HCT116 (cell line): ENCODE results near the gene RBM44. TPM values are rescaled to one million over a fixed set of nuclear protein-coding genes. Genes with fewer than 3 reads are reported as not detected.

Experiments
- ATAC-seq: fragments of 200-7000 bp; cut with Tn5 transposase; 2 replicates; pipeline ENCODE4 v1.9.1; 2020; ENCODE audit warnings: mild to moderate bottlenecking, moderate library complexity
- BruUV-seq: library from RNA; stranded (reverse); fragments of 400-500 nt; replicated peaks from 2 replicates; lab custom pipeline; 2021; lab: Mats Ljungman, UMichigan
- CTCF ChIA-PET: fragments of 300-600 bp; sonication (Branson Sonifier 250); formaldehyde crosslinking; loops from one replicate; lab custom pipeline; 2021; ENCODE audit warnings: antibody characterized with exemption; lab: Charles Lee
- POLR2A ChIA-PET: fragments of 300-600, 350-600 bp; sonication (Branson Sonifier 250); formaldehyde crosslinking; loops from one replicate; lab custom pipeline; 2021; ENCODE audit warnings: antibody characterized with exemption; lab: Charles Lee
- RAD21 ChIA-PET, 2 experiments: fragments of 300-600 bp; sonication (Branson Sonifier 250); formaldehyde crosslinking; loops; one replicate each; lab custom pipeline; 2023; ENCODE audit warnings: low total read pairs in 2 of 2; ENCODE audit not compliant: uncharacterized antibody in 2 of 2, unreplicated experiment in 2 of 2, low non-redundant PET in 1 of 2; lab: Charles Lee
- DNase-seq: peaks from one replicate; pipeline ENCODE4 v3.0.0-alpha.2; 2010; ENCODE audit warnings: low read depth, low spot score
- H2AFZ ChIP-seq: fragments of 200-600 bp; shearing (Covaris generic), sonication (generic); 2 replicates; pipeline ENCODE4 v1.6.1; 2017; ENCODE audit warnings: low read depth, mixed run types, mixed read lengths, antibody characterized with exemption, low read length; ENCODE audit not compliant: poor library complexity, severe bottlenecking
- H3K27ac ChIP-seq: 2 replicates; pipeline ENCODE4 v1.5.1; 2012; ENCODE audit warnings: low read depth, low read length
- H3K27me3 ChIP-seq: fragments of 200-600 bp; sonication (generic); 2 replicates; pipeline ENCODE4 v1.6.1; 2016; ENCODE audit warnings: mixed run types, low read length, mixed read lengths; ENCODE audit not compliant: insufficient read depth
- H3K36me3 ChIP-seq, 2 experiments: fragments of 200-500 bp in 1 of 2; fragments of 200-600 bp in 1 of 2; sonication (Bioruptor generic) in 1 of 2; sonication (generic) in 1 of 2; 2 replicates each; pipeline versions ENCODE4 v1.5.1 to v1.6.1; 2014 to 2016; ENCODE audit warnings: low read length in 2 of 2, inconsistent platforms in 1 of 2, mixed read lengths in 1 of 2, mixed run types in 1 of 2; ENCODE audit not compliant: insufficient read depth in 2 of 2, control insufficient read depth in 1 of 2
- H3K4me1 ChIP-seq, 2 experiments: fragments of 200-600 bp in 1 of 2; sonication (generic) in 1 of 2; 2 replicates each; pipeline versions ENCODE4 v1.5.1 to v1.6.1; 2012 to 2017; ENCODE audit warnings: low read length in 2 of 2, inconsistent platforms in 1 of 2, mild to moderate bottlenecking in 1 of 2, mixed read lengths in 1 of 2, mixed run types in 1 of 2, moderate library complexity in 1 of 2; ENCODE audit not compliant: insufficient read depth in 2 of 2, control insufficient read depth in 1 of 2
- H3K4me2 ChIP-seq: fragments of 200-600 bp; sonication (generic); 2 replicates; pipeline ENCODE4 v1.6.1; 2017; ENCODE audit warnings: mixed run types, low read length, mixed read lengths
- H3K4me3 ChIP-seq, 2 experiments: fragments of 200-600 bp in 1 of 2; sonication (generic) in 1 of 2; replicated peaks in 1 of 2; 2 replicates each; pipeline ENCODE4 v1.5.1; 2011 to 2016; ENCODE audit warnings: low read length in 2 of 2, control low read depth in 1 of 2, low read depth in 1 of 2, mild to moderate bottlenecking in 1 of 2, mixed read lengths in 1 of 2, mixed run types in 1 of 2
- H3K79me2 ChIP-seq: fragments of 200-600 bp; sonication (generic); 2 replicates; pipeline ENCODE4 v1.6.1; 2017; ENCODE audit warnings: mild to moderate bottlenecking, mixed run types, low read length, moderate library complexity, mixed read lengths; ENCODE audit not compliant: insufficient read depth
- H3K9ac ChIP-seq: fragments of 200-600 bp; sonication (generic); 2 replicates; pipeline ENCODE4 v1.6.1; 2016; ENCODE audit warnings: low read length, mixed read lengths
- H3K9me2 ChIP-seq: fragments of 200-600 bp; sonication (generic), shearing (Covaris generic); 2 replicates; pipeline ENCODE4 v1.6.1; 2017; ENCODE audit warnings: mixed run types, mild to moderate bottlenecking, moderate library complexity; ENCODE audit not compliant: insufficient read depth
- H3K9me3 ChIP-seq, 2 experiments: fragments of 200-500 bp in 1 of 2; fragments of 200-600 bp in 1 of 2; sonication (Bioruptor generic) in 1 of 2; sonication (generic) in 1 of 2; 2 replicates each; pipeline ENCODE4 v1.6.1; 2014 to 2017; ENCODE audit warnings: low read length in 2 of 2, mixed read lengths in 2 of 2, inconsistent platforms in 1 of 2, low read depth in 1 of 2, mild to moderate bottlenecking in 1 of 2, mixed run types in 1 of 2, moderate library complexity in 1 of 2; ENCODE audit not compliant: control insufficient read depth in 1 of 2, insufficient read depth in 1 of 2
- H4K20me1 ChIP-seq: fragments of 200-600 bp; sonication (generic), shearing (Covaris generic); 2 replicates; pipeline ENCODE4 v1.6.1; 2017; ENCODE audit warnings: mixed run types, mild to moderate bottlenecking, moderate library complexity; ENCODE audit not compliant: insufficient read depth
- ATF3 ChIP-seq: IDR thresholded peaks from 2 replicates; pipeline ENCODE4 v1.6.1; 2012
- CBX3 ChIP-seq: IDR thresholded peaks from 2 replicates; pipeline ENCODE4 v1.6.1; 2012; ENCODE audit warnings: low read depth
- CEBPB ChIP-seq: IDR thresholded peaks from 2 replicates; pipeline ENCODE4 v1.6.1; 2012; ENCODE audit warnings: low read depth
- EZH2 ChIP-seq: fragments of 200-600 bp; sonication (generic); IDR thresholded peaks from 2 replicates; pipeline ENCODE4 v1.6.1; 2017; ENCODE audit warnings: antibody characterized with exemption, mixed run types
- FOSL1 ChIP-seq: IDR thresholded peaks from 2 replicates; pipeline ENCODE4 v1.6.1; 2012; ENCODE audit warnings: low read depth
- YY1 ChIP-seq: IDR thresholded peaks from 2 replicates; pipeline ENCODE4 v1.6.1; 2011; ENCODE audit warnings: low read length, low read depth, moderate library complexity, mild to moderate bottlenecking; ENCODE audit not compliant: insufficient replicate concordance; ENCODE audit errors: extremely low read depth
- ZBTB33 ChIP-seq: IDR thresholded peaks from 2 replicates; pipeline ENCODE4 v1.6.1; 2011; ENCODE audit warnings: mild to moderate bottlenecking, low read length, moderate library complexity; ENCODE audit not compliant: insufficient replicate concordance; ENCODE audit errors: extremely low read depth
- intact Hi-C: fragments of 100-400 bp; cut with micrococcal nuclease; formaldehyde crosslinking; loops from 2 replicates; pipeline ENCODE4 v1.10.0; 2022
- total RNA-seq: library from RNA; stranded (reverse); gene quantifications from one replicate; pipeline ENCODE4 v1.2.1, GENCODE V29; 2021; ENCODE audit not compliant: unreplicated experiment

Gene RBM44
- total RNA-seq, 1 experiment from 2014 or later: 0.54 TPM

- POLR2A ChIA-PET: no interaction called here
- H3K4me2 ChIP-seq: peak overlapping the region; percentile 66
Observed at GRCh38 chr2:237875256-237876060, 76.9 kb downstream of the RBM44 start.

GRCh38 chr2:237876061-237876526 is 77.5 kb downstream of the RBM44 start:
- no peaks in the 10 kb centered on the region for H4K20me1 ChIP-seq
- no peaks in the 10 kb centered on the region for H3K9me2 ChIP-seq
- H3K4me2 ChIP-seq: no peak overlapping the region
- POLR2A ChIA-PET: no interaction called here
- no peak overlapping the region for H3K4me3 ChIP-seq
- no peak for DNase-seq
- no peak overlapping the region for H3K9ac ChIP-seq
- H3K4me1 ChIP-seq: peaks cover 12 to 27% of the 10 kb centered on the region in 2 experiments
- H3K36me3 ChIP-seq: no peaks in the 10 kb centered on the region
- CTCF ChIA-PET: no interaction called here
- 0 out of 2 replicates have a peak, but pooled peaks cover under 1% of the 10 kb centered on the region for H3K79me2 ChIP-seq
- no peak for TF ChIP-seq CBX3
- TF ChIP-seq CEBPB: no peak
- no peak for TF ChIP-seq EZH2
- no peak for TF ChIP-seq ZBTB33
- TF ChIP-seq FOSL1: no peak
- no peak overlapping the region for H3K27ac ChIP-seq
- no peak for ATAC-seq
- H2AFZ ChIP-seq: no peak overlapping the region
- H3K9me3 ChIP-seq: no peaks in the 10 kb centered on the region
- RAD21 ChIA-PET: no interaction called here
- no peaks in the 10 kb centered on the region for H3K27me3 ChIP-seq
- intact Hi-C loops: no loop called here
- no TSS peak for BruUV-seq

More at GRCh38 chr2:237875256-237876060, 76.9 kb downstream of the RBM44 start:
- TF ChIP-seq YY1 (no peak), ATF3 (no peak), CEBPB (no peak)
- H3K9me3 ChIP-seq: no peaks in the 10 kb centered on the region
- BruUV-seq: no TSS peak
- H3K36me3 ChIP-seq: no peaks in the 10 kb centered on the region
- H2AFZ ChIP-seq: no peak overlapping the region
- H3K9me2 ChIP-seq: no peaks in the 10 kb centered on the region
- H3K27me3 ChIP-seq: no peaks in the 10 kb centered on the region
- RAD21 ChIA-PET: no interaction called here
- H3K4me3 ChIP-seq: no peak overlapping the region
- peaks cover 12 to 27% of the 10 kb centered on the region in 2 experiments for H3K4me1 ChIP-seq
- H4K20me1 ChIP-seq: no peaks in the 10 kb centered on the region
- CTCF ChIA-PET: no interaction called here
- intact Hi-C loops: no loop called here
- H3K27ac ChIP-seq: no peak overlapping the region
- no peak for DNase-seq
- H3K9ac ChIP-seq: peak overlapping the region; percentile 40
- 0 out of 2 replicates have a peak, but pooled peaks cover 5% of the 10 kb centered on the region for H3K79me2 ChIP-seq
- no peak for ATAC-seq
